K562 (cell line): Measurements from ENCODE around the gene DTNBP1. TPM values are rescaled to one million over a fixed set of nuclear protein-coding genes. Genes with fewer than 3 reads are reported as not detected.
A peak's percentile ranks its signal among the peaks of the same experiment; 100 is the strongest.

Experiments used
- ATAC-seq: fragments of 200-7000 bp; cut with Tn5 transposase; 3 replicates; pipeline ENCODE4 v1.9.1; 2020; ENCODE audit warnings: moderate library complexity
- BruUV-seq: library from RNA; stranded (reverse); fragments of 400-500 nt; replicated peaks from 2 replicates; lab custom pipeline; 2021; lab: Mats Ljungman, UMichigan
- CTCF ChIA-PET: fragments of 300-600 bp; formaldehyde crosslinking; extraction: SDS; loops from one replicate; lab custom pipeline; 2021; ENCODE audit warnings: low intra/inter-chr PET ratio; lab: Yijun Ruan, JAX
- POLR2A ChIA-PET: fragments of 300-600, 350-650 bp; sonication (Branson Sonifier 250); formaldehyde crosslinking; extraction: SDS; loops from one replicate; lab custom pipeline; 2021; ENCODE audit warnings: antibody characterized with exemption, inconsistent platforms; lab: Yijun Ruan, JAX
- DNase-seq, 4 experiments: peaks; one replicate each; pipeline versions ENCODE4 v3.0.0 to v3.0.0-alpha.2; 2011 to 2018; ENCODE audit warnings: low spot score in 3 of 4, mixed read lengths in 3 of 4; ENCODE audit errors: extremely low read depth in 1 of 4
- FAIRE-seq: peaks from 2 replicates; lab custom pipeline; 2011; peaks lifted over from hg19 to GRCh38; lab: Jason Lieb, UNC
- H2AFZ ChIP-seq: 2 replicates; pipeline ENCODE4 v1.6.0; 2011; ENCODE audit warnings: low read depth, low read length, control low read depth, inconsistent platforms
- H3K27ac ChIP-seq: fragments of 200-600 bp; 3 replicates; pipeline ENCODE4 v1.8.0; 2011; ENCODE audit warnings: low read depth, mild to moderate bottlenecking, control low read depth, inconsistent platforms, low read length, moderate library complexity, mixed read lengths; ENCODE audit errors: extremely low read depth
- H3K27me3 ChIP-seq, 2 experiments: fragments of 300-600 bp in 1 of 2; 2 replicates in 1 of 2; 3 replicates in 1 of 2; pipeline versions ENCODE4 v1.6.0 to v1.8.0; 2011; ENCODE audit warnings: inconsistent platforms in 2 of 2, low read length in 2 of 2, mild to moderate bottlenecking in 1 of 2, mixed read lengths in 1 of 2, moderate library complexity in 1 of 2; ENCODE audit not compliant: control insufficient read depth in 2 of 2, insufficient read depth in 2 of 2
- H3K36me3 ChIP-seq: fragments of 300-600 bp; 3 replicates; pipeline ENCODE4 v1.8.0; 2011; ENCODE audit warnings: mild to moderate bottlenecking, low read length, inconsistent platforms; ENCODE audit not compliant: control insufficient read depth, insufficient read depth
- H3K4me1 ChIP-seq, 2 experiments: fragments of 200-600 bp in 1 of 2; replicated peaks in 1 of 2; 2 replicates in 1 of 2; 3 replicates in 1 of 2; pipeline versions ENCODE4 v1.5.1 to v1.8.0; 2011; ENCODE audit warnings: inconsistent platforms in 2 of 2, low read length in 2 of 2, mild to moderate bottlenecking in 1 of 2, mixed read lengths in 1 of 2, moderate library complexity in 1 of 2; ENCODE audit not compliant: control insufficient read depth in 2 of 2, insufficient read depth in 2 of 2
- H3K4me2 ChIP-seq: 2 replicates; pipeline ENCODE4 v1.6.1; 2011; ENCODE audit warnings: low read length, control low read depth, inconsistent platforms, mixed read lengths; ENCODE audit not compliant: insufficient read depth
- H3K4me3 ChIP-seq: fragments of 200-600 bp; sonication (generic), shearing (Covaris generic); 2 replicates; pipeline ENCODE4 v1.5.1; 2016; ENCODE audit warnings: control low read depth, inconsistent platforms
- H3K79me2 ChIP-seq: fragments of 200-600 bp; 3 replicates; pipeline ENCODE4 v1.8.0; 2011; ENCODE audit warnings: low read length, inconsistent platforms; ENCODE audit not compliant: control insufficient read depth, insufficient read depth
- H3K9ac ChIP-seq, 2 experiments: 2 replicates each; pipeline versions ENCODE4 v1.6.0 to v1.6.1; 2011; ENCODE audit warnings: low read depth in 2 of 2, low read length in 2 of 2, control low read depth in 1 of 2, inconsistent platforms in 1 of 2, mild to moderate bottlenecking in 1 of 2, mixed read lengths in 1 of 2; ENCODE audit not compliant: insufficient read depth in 1 of 2
- H3K9me1 ChIP-seq: one replicate; pipeline ENCODE4 v1.6.0; 2011; ENCODE audit warnings: inconsistent platforms, mild to moderate bottlenecking, low read length, moderate library complexity; ENCODE audit not compliant: control insufficient read depth, insufficient read depth
- H3K9me3 ChIP-seq: replicated peaks from 2 replicates; pipeline ENCODE4 v1.5.1; 2011; ENCODE audit warnings: low read depth, low read length, inconsistent platforms; ENCODE audit not compliant: control insufficient read depth, insufficient read depth
- H4K20me1 ChIP-seq: replicated peaks from 2 replicates; pipeline ENCODE4 v1.6.1; 2011; ENCODE audit warnings: low read length, inconsistent platforms, mixed read lengths; ENCODE audit not compliant: control insufficient read depth, insufficient read depth
- ATF1 ChIP-seq, 2 experiments: fragments of 450-650 bp in 1 of 2; IDR thresholded peaks; 2 replicates each; pipeline ENCODE4 v1.6.1; 2016; ENCODE audit warnings: missing compliant biosample characterization in 1 of 2, missing genetic modification characterization in 1 of 2
- ELK1 ChIP-seq: sonication (generic); formaldehyde crosslinking; IDR thresholded peaks from 2 replicates; pipeline ENCODE4 v1.8.1; 2022; ENCODE audit warnings: missing genetic modification reagents
- MCM2 ChIP-seq: fragments of 450-650 bp; IDR thresholded peaks from 2 replicates; pipeline ENCODE4 v1.6.1; 2017; ENCODE audit warnings: low read depth, mild to moderate bottlenecking
- POU5F1 ChIP-seq: fragments of 150-350 bp; IDR thresholded peaks from 2 replicates; pipeline ENCODE4 v1.6.1; 2014; ENCODE audit warnings: borderline replicate concordance, low read length, low read depth, mild to moderate bottlenecking; ENCODE audit not compliant: partially characterized antibody
- PURB ChIP-seq: sonication (generic); formaldehyde crosslinking; IDR thresholded peaks from 2 replicates; pipeline ENCODE4 v1.9.0; 2021; ENCODE audit warnings: low read depth, mild to moderate bottlenecking, missing genetic modification reagents
- SLC30A9 ChIP-seq: fragments of 250-450 bp; sonication (Bioruptor Pico); IDR thresholded peaks from 2 replicates; pipeline ENCODE4 v1.8.0; 2022; ENCODE audit warnings: mild to moderate bottlenecking, moderate library complexity
- SMC3 ChIP-seq: conservative IDR thresholded peaks from 2 replicates; pipeline ENCODE4 v1.6.1; 2011; ENCODE audit warnings: low read depth, low read length, improper control_type of control experiment; ENCODE audit not compliant: insufficient read depth
- ZBTB5 ChIP-seq: fragments of 450-650 bp; IDR thresholded peaks from 2 replicates; pipeline ENCODE4 v1.6.1; 2017; ENCODE audit warnings: antibody characterized with exemption
- ZNF184 ChIP-seq: sonication (generic); formaldehyde crosslinking; IDR thresholded peaks from 2 replicates; pipeline ENCODE4 v1.5.0; 2020; ENCODE audit warnings: missing genetic modification reagents
- ZNF518B ChIP-seq: fragments of 250-450 bp; sonication (Bioruptor Pico); IDR thresholded peaks from 2 replicates; pipeline ENCODE4 v1.5.0; 2021; ENCODE audit warnings: mild to moderate bottlenecking, moderate library complexity
- WGBS: fragments of 100-300 bp; shearing (Covaris generic); methylation state at CpG from one replicate; pipeline ENCODE4 v1.1.6; 2016; ENCODE audit warnings: low coverage, mixed read lengths; ENCODE audit not compliant: insufficient coverage; ENCODE audit errors: missing lambda C conversion rate; 5-methylcytosine and 5-hydroxymethylcytosine counted together
- in situ Hi-C: fragments of 300-500 bp; cut with MboI; formaldehyde crosslinking; loops from 4 replicates; pipeline ENCODE4 v1.15.0; 2018; ENCODE audit warnings: inconsistent platforms, mixed read lengths
- intact Hi-C: fragments of 100-400 bp; cut with micrococcal nuclease; formaldehyde crosslinking; loops from 2 replicates; pipeline ENCODE4 v1.14.2; 2022
- polyA plus RNA-seq, 8 experiments: library from polyadenylated mRNA; depleted of rRNA in 4 of 8; stranded (reverse) in 5 of 8; unstranded in 3 of 8; fragments of >200 nt; fragmentation: Nextera tagmentation in 2 of 8; fragmentation: Illumina TruSeq in 1 of 8; extraction: Ambion mirVana in 2 of 8; extraction: Trizol in 1 of 8; gene quantifications; 2 replicates each; pipeline versions ENCODE4 v1.2.1 to v1.2.3, GENCODE V29; 2011 to 2014; ENCODE audit warnings: inconsistent platforms in 1 of 8, missing spikeins in 1 of 8
- total RNA-seq, 7 experiments: library from RNA; depleted of rRNA in 6 of 7; stranded (reverse); fragments of >200 nt in 6 of 7; fragmentation: Illumina TruSeq in 2 of 7; extraction: Trizol in 2 of 7; gene quantifications; 2 replicates each; pipeline versions ENCODE4 v1.2.1 to v1.2.3, GENCODE V29; 2011 to 2021; ENCODE audit warnings: low replicate concordance in 1 of 7
- TF ChIP-seq, protein P1 (sequence below): fragments of 250-450 bp; sonication (Bioruptor Pico); IDR thresholded peaks from 2 replicates; pipeline ENCODE4 v1.5.1; 2021; ENCODE audit warnings: mild to moderate bottlenecking
- TF ChIP-seq, protein P2 (sequence below): IDR thresholded peaks from 2 replicates; pipeline ENCODE4 v1.6.1; 2014; ENCODE audit warnings: antibody characterized with exemption

The DTNBP1 gene
- total and polyA plus RNA-seq, 9 of the 15 experiments (the other 6 are each of a cell fraction or from before 2014, with no cell fraction given), result 16.7 to 54.5 (median 21.4) TPM

DNA sequence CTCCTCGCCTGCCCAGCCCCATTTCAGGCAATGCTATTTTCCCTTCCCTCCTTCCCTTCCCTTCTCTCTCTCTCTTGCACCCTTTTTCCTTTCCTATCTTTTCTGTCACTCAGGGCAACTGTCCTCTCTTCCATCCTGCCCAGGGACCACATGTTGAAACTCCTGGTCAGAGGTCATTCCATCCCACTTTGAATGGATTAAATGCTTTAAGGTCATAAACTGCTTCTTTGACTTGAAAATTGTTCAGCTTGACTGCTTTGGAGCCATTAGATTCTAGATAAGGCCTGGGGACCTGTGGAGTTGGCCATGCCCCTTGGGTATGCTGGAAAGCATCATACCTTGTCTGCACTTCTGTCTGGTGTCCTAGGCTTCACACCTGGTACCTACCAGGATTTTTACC lies 106.1 kb downstream of the DTNBP1 start:
- intact Hi-C loops (no loop called here), in situ Hi-C loops (no loop called here)
- Histone ChIP-seq H3K9ac (peak overlapping the region; percentile 30 to 50; a peak in 2 of 4 replicates), H3K79me2 (peaks cover 28% of the 10 kb centered on the region), H3K9me3 (no peaks in the 10 kb centered on the region), H3K4me3 (peak overlapping the region; percentile 27), H3K4me1 (peaks cover 16 to 44% of the 10 kb centered on the region in 2 experiments), H3K27me3 (no peaks in the 10 kb centered on the region), H3K4me2 (peak overlapping the region; percentile 71), H3K36me3 (peaks cover 10% of the 10 kb centered on the region; the same call in 1 of the 3 replicates), H3K27ac (peak overlapping the region; percentile 70), H2AFZ (0 out of 2 replicates have a peak overlapping the region, but pooled peaks have one; percentile 4), H3K9me1 (no peaks in the 10 kb centered on the region), H4K20me1 (no peaks in the 10 kb centered on the region)
- CTCF ChIA-PET, result no interaction called here
- no TSS peak for BruUV-seq
- WGBS, result 50% methylated on average over 1 of the region's 1 CpG
- ATAC-seq (peak; percentile 9; the same call in 1 of the 3 replicates), FAIRE-seq (peak; percentile 51), DNase-seq (peak in 1 of 4 experiments; percentile 25)
- POLR2A ChIA-PET, result interaction anchor here (0.6 to 2.0 kb wide), 5 partner anchors 11 to 30 kb away, joined by 3 to 9 read pairs (median 4); no protein-coding TSS in a partner anchor
- TF ChIP-seq SMC3 (no peak), PURB (CRISPR knock-in tag) (no peak), POU5F1 (no peak), ATF1 (CRISPR knock-in tag; IDR thresholded peaks at IDR 0.05) (no peak), ATF1 (tag; IDR thresholded peaks at IDR 0.05) (no peak), ZNF184 (CRISPR knock-in tag) (no peak), ZNF518B (CRISPR knock-in tag) (no peak), SLC30A9 (CRISPR knock-in tag) (no peak), ELK1 (CRISPR knock-in tag) (no peak), MCM2 (no peak), ZBTB5 (no peak)
- TF ChIP-seq, protein P1, sequence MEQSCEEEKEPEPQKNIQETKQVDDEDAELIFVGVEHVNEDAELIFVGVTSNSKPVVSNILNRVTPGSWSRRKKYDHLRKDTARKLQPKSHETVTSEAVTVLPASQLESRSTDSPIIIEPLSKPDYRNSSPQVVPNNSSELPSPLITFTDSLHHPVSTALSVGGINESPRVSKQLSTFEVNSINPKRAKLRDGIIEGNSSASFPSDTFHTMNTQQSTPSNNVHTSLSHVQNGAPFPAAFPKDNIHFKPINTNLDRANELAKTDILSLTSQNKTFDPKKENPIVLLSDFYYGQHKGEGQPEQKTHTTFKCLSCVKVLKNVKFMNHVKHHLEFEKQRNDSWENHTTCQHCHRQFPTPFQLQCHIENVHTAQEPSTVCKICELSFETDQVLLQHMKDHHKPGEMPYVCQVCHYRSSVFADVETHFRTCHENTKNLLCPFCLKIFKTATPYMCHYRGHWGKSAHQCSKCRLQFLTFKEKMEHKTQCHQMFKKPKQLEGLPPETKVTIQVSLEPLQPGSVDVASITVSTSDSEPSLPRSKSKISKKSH (CRISPR knock-in tag), result no peak
- TF ChIP-seq, protein P2, sequence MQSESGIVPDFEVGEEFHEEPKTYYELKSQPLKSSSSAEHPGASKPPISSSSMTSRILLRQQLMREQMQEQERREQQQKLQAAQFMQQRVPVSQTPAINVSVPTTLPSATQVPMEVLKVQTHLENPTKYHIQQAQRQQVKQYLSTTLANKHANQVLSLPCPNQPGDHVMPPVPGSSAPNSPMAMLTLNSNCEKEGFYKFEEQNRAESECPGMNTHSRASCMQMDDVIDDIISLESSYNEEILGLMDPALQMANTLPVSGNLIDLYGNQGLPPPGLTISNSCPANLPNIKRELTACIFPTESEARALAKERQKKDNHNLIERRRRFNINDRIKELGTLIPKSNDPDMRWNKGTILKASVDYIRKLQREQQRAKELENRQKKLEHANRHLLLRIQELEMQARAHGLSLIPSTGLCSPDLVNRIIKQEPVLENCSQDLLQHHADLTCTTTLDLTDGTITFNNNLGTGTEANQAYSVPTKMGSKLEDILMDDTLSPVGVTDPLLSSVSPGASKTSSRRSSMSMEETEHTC, result no peak
